Stimulated activated CD8-positive, alpha-beta memory T cell treated with anti-CD3 and anti-CD28 coated beads, Interleukin-4, amount 100 ng/mL, for 24 hours (primary cell): Measurements from ENCODE around the gene GLRA3.
"Not testable (repeated sequence)": the region's sequence is repeated elsewhere in the genome, so short reads cannot be mapped to it uniquely, and the experiment has no call there.

Experiments used
- DNase-seq: peaks from one replicate; pipeline ENCODE4 v3.0.0-alpha.2; 2020; ENCODE audit warnings: low read depth

Gene GLRA3

DNA sequence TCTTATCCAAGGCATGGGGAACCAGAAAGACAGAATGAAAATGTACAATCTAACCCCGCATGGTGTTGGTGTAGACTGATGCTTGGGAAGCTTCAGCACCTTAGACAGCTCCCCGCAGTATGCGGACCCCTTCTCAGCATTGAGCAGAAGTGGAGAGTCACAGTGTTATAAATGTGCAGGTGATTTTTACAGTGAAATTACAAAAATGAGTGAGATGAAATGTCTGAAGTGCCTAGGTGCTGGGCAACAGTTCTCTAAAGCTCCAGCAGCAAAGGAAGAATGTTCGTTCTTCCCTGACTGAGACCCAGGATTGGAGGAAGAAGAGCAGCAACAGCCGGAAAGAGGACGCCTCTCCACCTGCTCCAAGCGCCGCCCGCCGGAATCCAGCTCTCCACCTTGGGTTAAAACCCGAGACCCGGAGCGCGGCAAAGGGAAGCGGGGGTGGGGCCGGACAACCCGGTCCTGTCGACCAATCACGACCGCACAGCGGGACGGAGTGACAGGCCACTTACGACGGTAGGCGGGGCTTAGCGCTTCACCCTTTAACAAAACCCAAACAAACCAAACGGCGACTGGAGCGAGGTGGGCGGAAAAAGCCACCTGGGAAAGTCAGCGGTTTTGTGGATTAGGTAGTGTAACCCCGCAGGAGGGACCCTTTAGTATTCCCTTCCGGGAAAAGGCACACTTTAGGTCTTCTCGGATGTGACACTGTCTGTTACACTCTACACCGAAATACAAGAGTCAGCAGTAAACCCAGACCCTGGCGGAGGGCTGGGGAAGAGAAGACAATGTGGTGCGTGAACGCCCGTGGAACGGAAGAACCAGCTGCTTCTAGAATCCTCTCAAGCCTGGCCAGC lies at the start of gene GLRA3:
Gene GLRA3 (minus strand): TSS at position 403 of the 857 bp plus-strand sequence. CDS start 436 bp downstream, outside the sequence.
- DNase-seq = no peak

DNA sequence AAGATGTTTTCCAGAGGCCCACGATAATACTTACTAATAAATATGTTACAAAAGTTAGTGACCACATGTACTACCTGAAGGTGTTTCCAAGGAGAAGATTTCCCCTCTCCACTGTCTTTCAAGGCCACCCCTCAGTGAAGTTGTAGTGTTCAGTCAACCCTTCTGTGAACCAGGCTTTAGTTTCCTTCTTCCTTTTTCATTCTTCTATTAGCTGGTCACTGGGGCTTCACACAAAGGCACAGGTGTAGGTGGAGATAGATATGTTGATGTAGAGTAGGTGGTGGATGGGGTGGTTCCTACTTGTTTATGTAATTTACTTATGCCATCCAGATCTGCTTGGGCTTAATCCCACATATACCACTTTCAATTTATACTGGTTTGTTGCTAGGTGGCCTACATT lies 45.9 kb upstream of the GLRA3 start:
- no peak for DNase-seq

DNA sequence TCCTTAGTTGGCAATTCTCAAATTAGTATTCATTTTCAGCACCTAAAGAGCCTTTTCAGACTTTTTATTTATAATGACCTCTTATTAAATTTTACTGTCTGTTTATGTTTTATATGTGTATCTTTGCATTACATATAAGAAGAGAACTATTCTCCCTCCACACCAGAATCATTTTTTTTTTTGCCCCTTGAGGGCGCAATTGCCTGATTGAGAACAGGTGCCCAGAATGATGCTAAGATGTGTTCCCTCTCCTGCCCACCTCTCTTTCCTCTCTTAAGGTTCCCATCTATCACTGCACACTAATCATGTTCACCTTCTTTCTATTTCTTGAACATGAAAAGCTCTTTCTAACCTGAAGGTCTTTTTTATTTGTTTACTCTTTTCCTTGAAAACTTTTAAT lies 44.9 kb upstream of the GLRA3 start:
- DNase-seq = no peak

DNA sequence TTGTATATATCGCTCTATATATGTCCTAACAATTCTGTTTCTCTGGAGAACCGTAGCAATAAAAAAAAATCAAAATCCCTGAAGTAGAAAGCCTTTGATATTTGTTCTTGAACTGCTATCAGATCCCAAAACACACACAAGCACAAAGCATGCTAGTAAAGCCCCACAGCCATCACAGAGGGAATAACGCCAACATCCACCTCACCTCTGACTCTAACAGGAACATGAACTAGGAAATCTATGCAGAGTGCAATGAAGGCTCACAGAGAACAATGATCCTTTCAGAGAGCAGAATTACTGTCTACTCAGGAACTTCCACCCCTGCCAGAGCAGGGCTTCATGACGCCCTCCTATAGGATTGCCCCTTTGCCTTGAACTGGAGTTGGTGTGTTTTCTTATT lies 44.1 kb upstream of the GLRA3 start:
- not testable (repeated sequence) for DNase-seq

DNA sequence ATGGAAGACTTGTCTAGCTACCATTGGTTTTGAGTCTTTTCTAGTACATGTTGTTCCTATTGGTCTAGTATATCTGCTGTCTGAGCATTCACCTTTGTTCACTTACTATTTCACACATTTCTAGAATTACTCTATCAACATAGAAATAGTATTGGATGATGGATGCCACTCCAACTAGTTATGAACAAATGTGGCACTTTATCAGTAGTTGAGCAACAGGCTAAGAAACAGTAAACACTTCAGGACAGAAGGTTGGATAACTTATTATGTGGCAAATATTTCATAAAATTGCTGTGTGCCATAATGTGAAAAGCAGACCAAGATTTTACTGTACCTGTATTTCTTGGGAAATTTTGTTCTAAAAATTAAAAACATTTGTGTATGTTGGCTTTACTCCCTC lies 42.4 kb upstream of the GLRA3 start:
- DNase-seq = no peak

DNA sequence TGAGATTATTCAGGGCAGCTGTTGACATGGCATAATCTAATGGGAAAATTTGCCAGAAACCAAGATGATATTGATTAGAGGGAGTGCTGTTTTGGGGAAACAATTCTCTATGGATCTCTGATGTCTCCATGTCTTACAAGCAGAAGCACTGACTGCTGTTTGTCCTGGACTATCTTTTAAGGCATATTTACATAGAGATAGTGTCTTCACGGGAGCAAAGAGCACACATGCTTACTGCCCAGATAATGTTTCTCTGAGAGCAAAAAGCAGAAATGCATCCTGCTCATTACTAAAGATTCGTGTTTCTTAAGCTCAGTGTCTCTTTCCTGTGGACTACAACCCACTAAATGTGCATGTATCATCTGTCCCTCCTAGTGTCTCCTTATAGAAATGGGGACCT lies 41.3 kb upstream of the GLRA3 start:
- DNase-seq = no peak

DNA sequence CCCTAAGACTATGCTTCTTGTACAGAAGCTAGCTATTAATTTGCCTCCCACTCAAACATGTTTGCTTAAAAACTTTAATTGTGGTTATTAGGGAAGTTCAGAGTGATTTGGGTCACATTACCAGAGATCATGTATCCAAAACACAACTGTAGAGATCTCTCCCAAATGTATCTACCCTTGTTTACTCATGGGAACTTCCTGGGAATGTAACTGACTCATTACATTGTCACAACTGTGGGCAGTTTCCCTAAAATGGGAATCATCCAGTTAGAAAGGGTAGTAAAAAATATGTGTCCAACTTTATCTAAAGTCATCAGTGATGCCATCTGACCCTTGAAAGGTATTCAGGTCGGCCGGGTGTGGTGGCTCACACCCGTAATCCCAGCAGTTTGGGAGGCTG lies 40.3 kb upstream of the GLRA3 start:
- no peak for DNase-seq

DNA sequence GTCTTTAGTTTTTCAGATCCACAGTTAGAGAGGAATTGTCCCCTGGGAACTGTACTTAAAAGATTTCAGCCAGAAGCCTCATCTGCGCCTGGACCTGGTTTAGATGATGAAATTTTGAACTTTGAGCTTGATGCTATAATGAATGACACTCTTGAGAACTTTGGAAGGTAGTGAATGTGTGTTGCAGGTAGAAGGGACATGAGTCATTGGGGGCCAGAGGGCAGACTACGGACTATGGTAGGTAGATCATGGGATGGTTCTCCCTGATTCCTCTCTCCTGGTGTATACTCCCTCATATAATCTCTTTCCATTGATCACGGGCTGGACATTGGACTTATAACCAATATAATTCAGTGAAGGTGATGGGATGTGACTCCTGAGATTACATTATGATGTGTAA lies 38.9 kb upstream of the GLRA3 start:
- no peak for DNase-seq

DNA sequence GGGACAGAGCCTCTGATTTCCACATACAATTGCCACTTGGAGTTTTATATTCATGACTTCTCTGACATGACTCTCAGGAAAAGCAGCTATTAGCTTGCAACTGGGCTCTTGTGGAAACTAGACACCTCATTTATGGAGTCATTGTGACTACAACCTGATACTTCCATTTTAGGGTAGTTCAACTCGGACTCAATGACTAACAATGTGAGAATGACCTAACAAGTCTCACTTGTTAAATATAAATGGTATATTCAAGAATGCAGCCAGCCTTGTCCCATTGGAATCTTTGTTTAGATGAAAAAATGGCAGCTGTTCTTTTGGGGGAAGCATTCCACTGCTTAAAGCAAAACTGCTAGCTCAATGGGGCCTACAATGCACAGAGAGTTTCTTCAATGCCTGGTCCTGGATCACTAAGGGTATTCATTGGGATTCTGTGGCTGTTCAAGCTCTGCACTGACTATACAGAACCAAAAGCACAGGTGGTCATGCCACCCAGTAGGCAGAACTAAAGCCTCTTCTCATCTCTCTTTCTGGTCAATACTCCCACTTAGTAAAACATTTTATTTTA lies 36.5 kb upstream of the GLRA3 start:
- no peak for DNase-seq

DNA sequence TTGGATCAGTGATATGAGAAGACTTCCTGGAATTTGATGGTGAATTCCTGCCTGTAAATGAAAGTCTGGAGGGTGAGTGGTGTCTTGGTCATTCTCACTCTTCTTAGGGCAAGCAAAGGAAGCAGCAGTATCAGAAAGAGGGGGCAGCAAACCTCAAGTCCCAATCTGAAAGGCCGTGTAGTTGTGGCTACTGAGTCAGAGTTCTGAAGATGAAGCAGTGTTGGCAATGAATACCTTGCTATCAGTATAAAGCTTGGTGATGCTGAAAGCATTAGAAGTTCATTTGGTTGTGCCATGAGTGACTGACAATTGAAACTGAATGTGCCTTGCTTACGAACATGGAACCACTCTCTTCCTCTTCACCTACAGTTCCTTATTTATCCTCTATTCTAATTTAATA lies 35.0 kb upstream of the GLRA3 start:
- no peak for DNase-seq

DNA sequence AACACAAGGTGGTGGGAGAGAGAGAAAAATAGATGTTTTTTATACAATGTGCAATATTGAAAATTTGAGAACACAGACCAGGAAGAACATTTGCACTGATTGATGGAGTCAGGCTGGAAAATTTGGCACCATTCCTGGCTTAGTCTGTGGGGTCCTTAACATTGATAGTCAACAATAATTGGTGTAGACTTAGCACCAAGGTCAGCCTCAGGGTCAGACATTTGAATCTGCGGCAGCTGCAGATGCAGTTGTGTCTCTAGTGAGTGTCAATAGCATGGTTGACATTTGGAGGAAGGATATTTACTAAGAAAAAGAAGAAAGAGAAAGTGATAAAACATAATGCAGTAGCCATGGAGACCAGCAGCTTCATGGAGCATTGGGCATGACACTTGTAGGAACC lies 31.5 kb upstream of the GLRA3 start:
- DNase-seq = no peak

DNA sequence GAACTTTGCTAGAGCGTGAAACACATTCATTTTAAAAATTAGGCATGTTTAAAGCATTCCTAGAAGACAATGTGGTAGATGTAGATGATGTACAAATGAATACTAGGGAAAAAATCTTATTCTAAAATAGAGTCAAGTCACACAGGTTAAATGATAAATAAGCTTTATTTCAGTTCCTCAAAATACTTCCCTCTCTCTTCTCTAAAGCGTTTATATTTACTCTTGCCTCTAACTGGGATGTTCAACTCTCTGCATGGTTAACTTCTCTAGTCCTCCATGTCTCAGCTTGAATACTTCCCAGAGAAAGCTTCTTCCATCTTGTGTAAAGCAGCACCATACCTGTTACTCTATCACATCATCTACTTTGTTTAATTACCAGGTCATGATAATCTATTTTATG lies 30.9 kb upstream of the GLRA3 start:
- DNase-seq = no peak

DNA sequence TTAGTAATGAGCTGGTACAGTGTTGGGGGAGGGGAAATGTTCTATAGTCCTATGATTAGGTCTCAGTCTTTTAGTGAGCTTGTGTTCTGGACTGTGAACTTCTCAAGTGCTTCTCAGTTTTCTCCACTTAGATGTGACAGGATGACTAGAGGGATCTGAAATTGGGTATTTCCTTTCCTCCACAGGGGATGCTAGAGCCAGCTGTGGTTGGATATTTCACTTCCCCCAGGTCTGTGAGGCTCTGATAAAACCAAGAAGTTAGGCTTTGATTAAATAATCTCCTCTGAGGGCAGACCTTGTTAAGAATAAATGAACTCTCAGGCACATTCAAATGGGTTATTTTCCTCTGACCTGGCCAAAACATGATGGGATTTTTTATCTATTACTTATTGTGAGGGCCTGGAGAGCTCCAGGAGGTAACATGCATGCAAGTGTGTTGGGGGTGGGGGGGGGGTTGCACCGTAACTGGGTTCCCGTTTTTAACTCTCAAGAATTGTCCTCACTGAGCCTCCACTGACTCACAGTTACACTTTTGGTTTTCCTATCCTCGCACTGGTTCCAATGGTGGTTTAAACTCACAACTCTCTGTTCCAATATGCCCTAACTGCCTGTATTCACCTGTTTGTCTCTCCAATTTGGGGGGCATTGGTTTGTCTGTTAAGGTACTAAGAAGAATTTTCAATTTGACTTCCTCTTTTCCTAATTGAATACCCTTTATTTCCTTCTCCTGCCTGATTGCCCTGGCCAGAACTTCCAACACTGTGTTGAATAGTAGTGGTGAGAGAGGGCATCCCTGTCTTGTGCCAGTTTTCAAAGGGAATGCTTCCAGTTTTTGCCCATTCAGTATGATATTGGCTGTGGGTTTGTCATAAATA lies 28.1 kb upstream of the GLRA3 start:
- DNase-seq = no peak

DNA sequence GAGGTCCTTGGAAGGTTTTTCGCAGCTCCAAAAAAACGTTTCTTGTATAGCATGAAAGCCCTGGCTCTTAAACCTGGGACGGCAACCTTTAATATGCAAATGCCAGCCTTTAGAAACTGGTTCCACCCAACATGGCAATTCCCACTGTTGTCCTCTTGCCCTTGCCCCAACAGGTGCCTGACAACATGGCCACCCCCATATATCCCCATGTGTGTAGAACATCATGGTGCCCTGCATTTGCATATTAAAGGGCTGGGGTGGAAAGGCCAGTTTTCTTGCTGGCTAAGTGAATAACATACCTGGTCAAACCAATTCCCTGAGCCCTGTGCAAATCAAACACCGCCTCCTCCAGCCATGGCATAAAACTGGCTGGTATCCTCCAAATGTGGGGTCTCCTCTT lies 26.0 kb upstream of the GLRA3 start:
- no peak for DNase-seq

DNA sequence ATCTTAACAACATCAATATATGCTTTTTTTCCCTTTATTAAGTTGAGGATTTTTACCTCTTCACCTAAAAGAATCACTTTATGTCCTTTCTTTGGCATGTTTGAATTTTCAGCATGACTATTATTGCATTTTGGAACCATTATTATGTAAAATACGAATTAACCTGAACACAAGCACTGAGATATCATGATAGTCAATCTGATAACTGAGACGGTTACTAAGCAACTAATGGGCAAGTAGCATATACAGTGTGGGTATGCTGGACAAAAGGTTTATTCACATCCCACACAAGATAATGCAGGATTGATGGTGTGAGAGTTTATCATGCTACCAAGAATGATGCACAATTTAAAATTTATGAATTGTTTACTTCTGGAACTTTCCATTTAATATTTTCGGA lies 24.6 kb upstream of the GLRA3 start:
- no peak for DNase-seq

DNA sequence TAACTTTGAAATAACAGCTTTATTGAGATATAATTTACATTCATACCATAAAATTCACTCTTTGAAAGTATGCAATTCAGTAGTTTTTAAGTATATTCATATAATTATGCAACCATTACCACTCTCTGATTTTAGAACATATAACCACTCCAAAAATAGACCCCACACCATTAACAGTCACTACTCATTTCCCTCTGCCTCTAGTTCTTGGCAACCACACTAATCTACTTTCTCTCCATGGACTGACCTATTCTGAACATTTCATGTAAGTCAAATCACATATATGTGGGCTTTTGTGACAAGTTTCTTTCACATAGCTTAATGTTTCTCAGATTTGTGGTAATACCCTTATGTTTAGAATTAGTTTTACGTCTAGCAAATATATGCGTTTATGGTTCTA lies 19.5 kb upstream of the GLRA3 start:
- no peak for DNase-seq

DNA sequence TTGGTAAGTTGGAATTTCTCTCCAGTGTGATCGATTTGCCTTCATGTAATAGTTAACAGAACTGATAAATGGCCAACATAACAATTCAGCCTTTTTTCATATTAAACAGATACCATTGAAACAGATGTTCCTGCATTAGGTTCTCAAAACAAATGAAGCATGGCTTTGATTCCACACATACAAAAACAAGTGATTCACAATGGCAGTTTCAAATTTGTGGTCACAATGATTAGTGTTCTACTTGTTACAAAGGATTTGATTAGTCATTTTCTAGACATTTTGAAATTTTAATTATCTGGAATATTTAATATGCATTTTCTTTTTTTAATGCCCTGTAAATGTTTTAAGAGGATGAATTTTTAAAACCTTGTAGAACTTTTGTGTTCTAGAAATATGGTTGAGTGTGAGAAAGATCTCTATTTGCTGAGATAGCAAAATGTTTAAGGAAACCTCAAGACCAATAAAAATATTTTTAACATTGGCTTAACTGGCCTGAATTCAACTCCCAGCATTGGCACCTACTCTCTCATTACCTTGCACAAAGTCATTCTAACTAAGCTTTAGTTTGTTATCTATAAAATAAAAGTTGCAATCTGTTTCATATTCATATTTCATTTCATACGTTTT lies 18.9 kb upstream of the GLRA3 start:
- no peak for DNase-seq

DNA sequence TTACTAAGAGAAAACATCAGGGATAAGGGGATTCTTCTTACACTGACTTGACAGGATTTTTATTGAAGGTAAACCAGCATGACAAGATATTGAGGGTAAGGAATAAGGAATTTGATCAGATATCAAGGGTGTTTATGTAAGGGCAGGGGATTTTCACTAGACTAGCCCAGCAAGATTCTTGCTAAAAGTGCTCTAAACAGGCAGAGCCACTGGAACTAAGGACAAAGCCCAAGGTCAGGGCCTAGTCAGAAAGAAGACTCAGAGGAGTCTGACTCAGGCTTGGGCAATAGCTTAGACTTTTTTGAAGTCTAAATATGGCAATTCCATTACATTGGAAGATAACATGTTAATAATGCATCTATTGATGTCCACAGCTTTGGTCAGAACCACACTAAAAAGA lies 6.5 kb upstream of the GLRA3 start:
- no peak for DNase-seq

DNA sequence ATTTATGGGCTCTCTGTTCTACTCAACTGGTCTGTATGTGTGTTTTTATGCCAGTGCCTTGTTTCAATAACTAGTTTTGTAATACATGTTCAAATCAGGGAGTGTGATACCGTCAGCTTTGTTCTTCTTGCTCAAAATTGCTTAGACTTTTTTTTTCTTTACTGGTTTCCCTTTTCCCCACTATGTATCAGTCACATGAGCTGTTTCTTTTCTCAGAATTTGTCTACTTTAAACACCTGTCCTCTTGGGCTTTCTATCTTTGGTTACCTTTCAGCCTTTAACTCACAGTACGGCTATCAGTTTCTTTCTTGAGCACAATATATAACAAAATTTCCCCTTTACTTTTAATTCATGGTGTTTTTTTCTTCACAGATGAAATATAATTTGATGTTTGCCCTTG lies 5.4 kb upstream of the GLRA3 start:
- DNase-seq = no peak

DNA sequence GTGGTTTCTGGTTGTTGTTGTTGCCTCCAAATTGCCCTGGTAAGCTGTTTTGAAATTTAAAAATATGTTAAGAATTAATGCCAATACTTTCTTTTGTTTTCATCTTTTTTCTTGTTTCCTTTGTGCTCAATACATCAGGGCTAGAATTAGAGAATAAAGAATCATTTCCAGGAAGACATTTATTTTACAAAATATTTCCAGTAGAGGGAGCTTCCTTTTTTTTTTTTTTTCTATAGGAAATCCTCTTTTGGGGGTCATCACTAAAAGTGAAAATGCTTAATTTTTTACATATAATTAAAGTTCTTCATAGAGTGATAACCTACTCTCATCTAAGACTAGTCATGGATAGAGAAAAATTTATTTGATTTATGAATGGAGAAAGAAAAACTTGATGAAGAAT lies 2.4 kb downstream of the GLRA3 start:
- DNase-seq = no peak

DNA sequence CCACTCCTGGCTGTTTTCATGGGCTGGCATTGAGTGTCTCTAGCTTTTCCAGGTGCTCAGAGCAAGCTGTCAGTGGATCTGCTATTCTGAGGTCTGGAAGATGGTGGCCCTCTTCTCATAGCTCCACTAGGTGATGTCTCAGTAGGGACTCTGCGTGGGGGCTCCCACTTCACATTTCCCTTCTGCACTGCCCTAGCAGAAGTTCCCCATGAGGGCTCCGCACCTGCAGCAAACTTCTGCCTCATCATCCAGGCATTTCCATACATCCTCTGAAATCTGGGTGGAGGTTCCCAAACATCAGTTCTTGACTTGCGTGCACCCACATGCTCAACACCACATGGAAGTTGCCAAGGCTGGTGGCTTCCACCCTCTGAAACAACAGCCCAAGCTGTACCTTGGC lies 13.8 kb downstream of the GLRA3 start:
- DNase-seq = no peak

DNA sequence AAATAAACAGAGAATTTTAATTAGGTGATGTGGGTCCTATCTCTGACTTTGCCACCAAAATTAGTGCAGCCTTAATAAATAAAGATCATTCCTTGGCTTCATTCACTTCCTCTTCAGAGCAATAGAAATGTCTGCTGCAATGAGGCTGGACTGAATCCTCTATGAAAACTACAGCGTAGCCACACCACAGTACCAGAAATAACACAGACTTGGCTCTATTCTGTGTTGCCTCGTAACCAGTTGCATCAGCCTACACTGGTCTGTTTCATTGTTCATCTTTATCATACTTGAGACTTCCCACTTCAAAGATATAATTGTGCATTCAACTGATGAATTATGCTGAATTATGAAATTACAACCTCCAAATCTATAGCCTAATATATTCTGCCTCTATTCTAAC lies 15.8 kb downstream of the GLRA3 start:
- no peak for DNase-seq

DNA sequence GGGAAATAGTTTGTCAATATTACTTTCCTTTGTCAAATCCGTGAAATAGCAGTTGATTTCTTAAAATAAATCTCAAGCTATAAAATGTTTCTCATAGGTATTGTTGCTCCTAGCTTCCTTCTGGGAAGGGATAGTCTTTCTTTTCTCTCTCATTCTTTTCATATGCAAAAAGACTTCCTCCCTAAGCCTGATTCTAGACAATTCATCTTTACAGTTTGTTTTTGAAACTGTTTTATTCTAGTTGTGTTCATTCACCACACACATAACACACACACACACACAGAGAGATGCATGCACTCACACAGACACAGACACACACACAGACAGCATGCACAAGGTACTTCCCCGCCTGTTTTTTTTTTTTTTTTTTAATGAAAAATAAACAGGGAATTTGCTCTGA lies 18.2 kb downstream of the GLRA3 start:
- DNase-seq = no peak
